Measurements from ENCODE around the gene PPP2R2D.

DNA sequence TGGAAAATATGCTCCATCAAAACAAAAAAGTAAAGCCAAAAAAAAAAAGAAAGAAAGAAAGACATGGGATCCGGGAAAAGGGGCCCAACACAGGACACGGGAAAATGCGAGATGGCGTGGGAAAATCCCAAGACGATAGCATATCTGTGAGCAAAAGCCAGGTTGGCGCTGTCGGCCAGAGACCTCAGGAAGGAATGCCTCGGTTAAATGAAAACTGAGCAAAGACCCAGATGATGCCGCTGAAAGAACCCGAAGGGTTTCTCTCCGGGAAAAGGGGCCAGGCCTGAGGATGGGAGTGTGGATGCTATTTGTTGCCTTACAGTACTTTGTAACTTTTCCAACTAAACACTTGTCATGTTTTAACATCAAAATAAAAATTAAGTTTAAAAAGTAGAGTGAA is 49.5 kb upstream of the PPP2R2D start:
- TF ChIP-seq POLR2AphosphoS5 (IDR thresholded peaks at IDR 0.05) (no peak), POLR2A (IDR thresholded peaks at IDR 0.05) (no peak), EP300 (IDR thresholded peaks at IDR 0.05) (no peak)
- TF ChIP-seq, protein P1, sequence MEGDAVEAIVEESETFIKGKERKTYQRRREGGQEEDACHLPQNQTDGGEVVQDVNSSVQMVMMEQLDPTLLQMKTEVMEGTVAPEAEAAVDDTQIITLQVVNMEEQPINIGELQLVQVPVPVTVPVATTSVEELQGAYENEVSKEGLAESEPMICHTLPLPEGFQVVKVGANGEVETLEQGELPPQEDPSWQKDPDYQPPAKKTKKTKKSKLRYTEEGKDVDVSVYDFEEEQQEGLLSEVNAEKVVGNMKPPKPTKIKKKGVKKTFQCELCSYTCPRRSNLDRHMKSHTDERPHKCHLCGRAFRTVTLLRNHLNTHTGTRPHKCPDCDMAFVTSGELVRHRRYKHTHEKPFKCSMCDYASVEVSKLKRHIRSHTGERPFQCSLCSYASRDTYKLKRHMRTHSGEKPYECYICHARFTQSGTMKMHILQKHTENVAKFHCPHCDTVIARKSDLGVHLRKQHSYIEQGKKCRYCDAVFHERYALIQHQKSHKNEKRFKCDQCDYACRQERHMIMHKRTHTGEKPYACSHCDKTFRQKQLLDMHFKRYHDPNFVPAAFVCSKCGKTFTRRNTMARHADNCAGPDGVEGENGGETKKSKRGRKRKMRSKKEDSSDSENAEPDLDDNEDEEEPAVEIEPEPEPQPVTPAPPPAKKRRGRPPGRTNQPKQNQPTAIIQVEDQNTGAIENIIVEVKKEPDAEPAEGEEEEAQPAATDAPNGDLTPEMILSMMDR (IDR thresholded peaks at IDR 0.05) = no peak
